Stimulated activated CD4-positive, alpha-beta T cell treated with anti-CD3 and anti-CD28 coated beads, Interleukin-2, amount 100 ng/mL, for 4 hours (primary cell): ENCODE measurements around the gene TNS1.

Experiments
- DNase-seq: peaks from one replicate; pipeline ENCODE4 v3.0.0-alpha.2; 2020; ENCODE audit warnings: low read depth

Gene TNS1

GRCh38 chr2:217870528-217871011 lies 132.2 kb downstream of the TNS1 start:
- DNase-seq: no peak

- DNase-seq: no peak
These were observed 133.9 kb downstream of the TNS1 start for GRCh38 chr2:217868911-217869334.

- DNase-seq: no peak
These were observed 134.4 kb downstream of the TNS1 start for GRCh38 chr2:217868265-217868892.

GRCh38 chr2:217866457-217866856 lies 136.3 kb downstream of the TNS1 start:
- no peak for DNase-seq

- DNase-seq: no peak
These were observed 137.6 kb downstream of the TNS1 start for GRCh38 chr2:217864963-217865772.

- DNase-seq: no peak
These were observed 138.9 kb downstream of the TNS1 start for GRCh38 chr2:217863883-217864282.

- no peak for DNase-seq
These were observed 141.4 kb downstream of the TNS1 start for GRCh38 chr2:217861334-217861877.

GRCh38 chr2:217859926-217860325 lies 142.9 kb downstream of the TNS1 start:
- DNase-seq: no peak

GRCh38 chr2:217858519-217859491 lies 144.0 kb downstream of the TNS1 start:
- no peak for DNase-seq

- no peak for DNase-seq
These were observed 144.9 kb downstream of the TNS1 start for GRCh38 chr2:217857624-217858506.

GRCh38 chr2:217856871-217857270 lies 145.9 kb downstream of the TNS1 start:
- no peak for DNase-seq

- no peak for DNase-seq
These were observed 146.6 kb downstream of the TNS1 start for GRCh38 chr2:217856159-217856558.

GRCh38 chr2:217854684-217855420 lies 147.9 kb downstream of the TNS1 start:
- DNase-seq: no peak

- no peak for DNase-seq
These were observed 148.8 kb downstream of the TNS1 start for GRCh38 chr2:217853961-217854360.

GRCh38 chr2:217853301-217853881 lies 149.4 kb downstream of the TNS1 start:
- DNase-seq: no peak

GRCh38 chr2:217852555-217853211 lies 150.1 kb downstream of the TNS1 start:
- no peak for DNase-seq

- DNase-seq: no peak
These were observed 151.4 kb downstream of the TNS1 start for GRCh38 chr2:217851191-217852020.
